ENCODE data around the gene CHMP4B.

Gene CHMP4B

DNA sequence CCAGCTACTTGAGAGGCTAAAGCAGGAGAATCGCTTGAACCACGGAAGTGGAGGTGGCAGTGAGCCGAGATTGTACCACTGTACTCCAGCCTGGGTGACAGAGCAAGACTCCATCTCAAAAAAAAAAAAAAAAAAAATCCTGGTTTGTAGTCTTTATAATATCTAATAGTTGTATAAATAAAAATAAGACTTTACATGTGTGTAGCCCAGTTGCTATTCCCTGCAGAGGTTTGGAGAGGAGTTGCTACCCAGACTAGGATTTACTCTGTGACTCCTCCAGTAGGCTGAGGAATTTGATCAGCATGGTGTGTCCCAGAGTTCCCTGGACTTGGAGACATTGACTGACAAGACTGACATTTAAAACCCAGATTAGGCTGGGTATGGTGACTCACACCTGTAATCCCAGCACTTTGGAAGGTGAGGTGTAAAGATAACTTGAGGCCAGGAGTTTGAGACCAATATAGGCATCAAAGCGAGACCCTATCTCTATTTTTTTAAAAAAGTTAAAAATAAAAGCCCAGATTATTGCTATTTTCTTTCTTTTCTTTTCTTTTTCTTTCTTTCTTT is 10.2 kb downstream of the CHMP4B start:
- DNase-seq: no peak

DNA sequence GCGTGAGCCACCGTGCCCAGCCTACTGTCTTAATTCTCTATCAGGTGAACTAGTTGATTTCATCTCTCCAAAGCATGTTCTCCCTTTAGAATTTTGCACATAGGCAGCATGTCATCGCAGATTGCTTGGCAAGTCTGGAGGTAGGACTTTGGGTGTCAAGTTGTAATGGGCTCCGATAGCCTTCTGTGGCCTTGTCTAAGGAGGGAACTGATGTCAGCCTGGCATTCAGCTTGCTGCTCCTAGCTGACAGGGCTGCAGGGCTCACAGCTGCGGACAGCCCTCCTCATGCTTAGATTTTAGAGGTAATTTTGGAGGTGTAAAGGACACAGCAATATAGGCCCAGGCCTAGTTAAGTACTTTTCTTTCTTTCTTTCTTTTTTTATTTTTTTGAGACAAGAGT is 11.3 kb downstream of the CHMP4B start:
- DNase-seq: no peak

DNA sequence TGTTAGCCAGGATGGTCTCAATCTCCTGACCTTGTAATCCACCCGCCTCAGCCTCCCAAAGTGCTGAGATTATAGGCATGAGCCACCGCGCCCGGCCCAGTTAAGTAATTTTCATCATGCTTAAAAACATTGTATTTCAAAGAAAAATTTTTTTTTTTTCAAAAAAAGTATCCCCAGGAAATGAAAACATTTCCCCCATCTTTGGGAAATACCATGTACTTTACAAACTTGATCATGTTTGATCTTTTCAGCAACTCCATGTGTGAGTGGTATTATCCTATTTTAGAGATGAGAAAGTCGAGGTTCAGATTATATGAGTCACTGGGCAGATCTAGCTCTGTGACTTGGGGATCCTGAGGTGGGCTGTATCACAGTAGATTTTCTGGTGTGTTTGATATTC is 11.8 kb downstream of the CHMP4B start:
- DNase-seq: no peak

DNA sequence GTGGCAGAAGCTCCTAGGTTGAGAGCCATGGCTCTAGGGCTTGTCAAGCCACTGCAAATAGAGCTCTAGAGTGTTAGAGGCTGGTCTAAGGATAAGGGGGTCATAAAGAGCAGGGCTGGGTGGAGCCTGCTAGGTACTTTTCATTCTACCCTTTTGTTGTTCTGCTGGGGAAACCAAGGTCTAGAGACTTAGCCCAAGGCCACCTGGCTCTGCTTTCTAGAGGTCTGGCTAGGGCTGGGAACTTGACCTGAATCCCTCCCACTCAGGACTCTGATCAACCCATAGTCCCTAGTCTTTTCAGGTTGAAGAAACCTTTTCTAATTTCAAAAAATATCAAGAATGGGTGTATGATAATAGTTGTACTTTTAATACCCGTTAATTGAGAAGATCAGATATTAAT is 13.7 kb downstream of the CHMP4B start:
- no peak for DNase-seq

DNA sequence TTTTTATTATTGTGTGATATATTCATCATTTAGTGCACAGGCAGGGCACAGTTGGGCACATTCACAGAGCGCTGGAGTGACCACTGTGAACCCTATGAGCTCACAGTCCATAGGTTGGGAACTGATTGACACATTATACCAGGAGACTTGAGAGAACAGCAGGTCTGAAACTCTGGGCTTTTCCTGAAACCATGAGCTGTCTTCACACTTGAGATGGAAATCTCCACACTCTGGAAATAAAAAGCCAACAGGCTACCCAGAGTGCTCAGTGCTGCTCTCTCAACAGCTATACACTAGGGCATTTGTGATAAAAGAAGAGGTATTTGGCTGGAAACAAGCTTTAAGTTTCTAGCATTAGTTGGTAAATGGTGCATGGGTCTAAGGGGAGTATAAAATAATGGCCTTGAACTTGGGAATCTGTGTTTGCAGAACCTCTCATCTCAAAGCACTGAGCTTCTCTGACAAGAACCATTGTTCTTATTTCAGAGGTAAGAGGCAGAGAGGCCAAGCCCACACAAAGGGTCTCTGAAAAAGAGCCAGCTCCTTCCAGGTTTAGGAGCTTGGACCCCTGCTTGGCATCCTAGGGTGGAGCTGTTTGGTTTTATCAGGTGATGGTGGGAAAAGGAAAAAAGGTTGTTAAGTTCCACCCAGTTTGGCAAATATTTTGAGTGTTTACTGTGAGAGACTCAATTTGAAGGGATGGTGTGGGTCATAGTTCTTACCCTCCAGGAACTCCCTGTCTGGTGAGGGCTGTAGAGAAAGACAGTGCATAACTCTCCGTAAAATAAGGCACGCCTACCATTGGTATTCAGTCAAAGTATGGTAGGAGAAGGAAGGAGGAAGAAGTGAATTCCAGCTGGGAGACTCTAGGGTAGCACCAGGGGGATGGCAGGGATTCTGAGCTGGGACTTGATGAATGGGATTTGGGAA is 14.5 kb downstream of the CHMP4B start:
- no peak for DNase-seq

DNA sequence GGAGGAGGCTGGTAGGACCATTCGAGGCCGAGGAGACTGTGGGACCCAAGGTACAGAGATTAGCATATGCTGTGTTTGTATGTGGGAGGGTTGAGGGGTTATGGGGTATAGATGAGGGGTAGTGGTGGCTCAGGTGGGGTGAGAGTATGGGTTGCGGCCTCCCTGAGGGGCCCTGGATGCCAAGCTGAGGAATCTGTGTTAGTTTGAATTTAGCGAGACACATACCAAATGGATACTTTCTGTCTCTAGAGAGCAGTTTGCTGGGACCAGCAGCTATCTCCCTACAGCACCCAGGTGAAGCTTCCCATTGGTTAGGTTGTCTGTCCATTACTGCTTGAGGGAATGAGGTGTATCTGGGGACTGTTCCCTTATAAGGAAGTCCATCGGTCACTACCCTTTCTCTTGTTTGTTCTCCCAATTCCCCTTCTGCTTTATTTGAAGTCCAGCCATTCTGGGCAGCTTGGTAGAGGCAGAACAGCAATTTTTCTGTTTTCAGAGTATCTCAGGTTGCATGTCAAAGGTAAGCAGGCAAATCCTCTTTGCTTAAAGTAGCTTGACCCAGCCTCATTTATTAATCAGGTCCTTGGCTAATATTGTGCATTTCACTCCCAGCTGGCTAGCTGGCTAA is 15.2 kb downstream of the CHMP4B start:
- DNase-seq: no peak

DNA sequence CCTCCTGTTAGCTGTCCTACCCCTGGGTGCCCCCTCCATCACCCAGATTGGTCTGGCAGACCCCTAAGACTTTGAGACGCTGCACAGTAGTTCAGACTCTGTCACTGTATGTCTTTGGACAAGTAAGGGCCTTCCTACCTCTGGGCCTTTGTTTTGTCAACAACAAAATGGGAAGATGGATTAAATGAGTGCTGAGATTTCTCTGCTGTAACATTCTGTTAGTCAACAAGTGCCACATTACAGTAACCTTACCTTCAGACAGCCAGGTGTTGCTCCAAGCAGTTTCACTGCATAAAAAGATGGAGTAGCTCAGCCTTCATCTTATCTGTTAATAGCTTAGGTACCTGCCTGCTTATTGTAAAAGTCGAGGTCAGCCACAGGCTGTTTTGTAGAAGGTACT is 16.0 kb downstream of the CHMP4B start:
- DNase-seq: no peak

DNA sequence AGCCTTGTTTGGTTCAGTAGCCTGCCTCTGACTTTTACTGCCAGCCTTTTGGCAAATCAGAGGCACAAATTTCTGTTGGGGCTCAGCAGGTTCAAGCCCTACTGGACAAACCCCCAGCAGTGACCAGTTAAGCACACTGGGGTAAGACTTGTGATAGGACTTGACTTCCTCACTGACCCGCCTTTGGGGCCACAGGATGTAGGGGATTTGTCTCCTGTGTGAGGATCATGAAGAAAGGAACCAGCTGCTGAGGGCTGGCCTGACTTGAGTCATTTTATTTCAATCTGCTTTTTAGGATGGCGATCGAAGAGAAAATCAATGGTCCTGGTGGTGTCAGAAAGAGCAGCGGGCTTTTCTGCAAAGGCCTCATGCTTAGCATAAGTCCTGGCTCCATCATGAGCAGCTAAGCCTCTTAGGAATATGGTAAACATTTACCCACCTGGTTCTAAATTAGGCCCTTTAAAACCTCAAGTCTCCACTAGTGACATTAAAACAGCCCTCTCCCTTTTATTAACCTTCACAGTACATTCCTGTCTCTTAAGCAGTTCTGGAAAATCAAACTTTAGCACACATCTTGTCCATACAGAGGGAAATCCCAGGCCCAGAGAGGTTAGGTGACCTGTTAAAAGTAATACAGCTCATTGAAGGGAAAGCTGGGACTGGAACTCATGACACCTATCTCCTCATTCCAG is 16.6 kb downstream of the CHMP4B start:
- no peak for DNase-seq

DNA sequence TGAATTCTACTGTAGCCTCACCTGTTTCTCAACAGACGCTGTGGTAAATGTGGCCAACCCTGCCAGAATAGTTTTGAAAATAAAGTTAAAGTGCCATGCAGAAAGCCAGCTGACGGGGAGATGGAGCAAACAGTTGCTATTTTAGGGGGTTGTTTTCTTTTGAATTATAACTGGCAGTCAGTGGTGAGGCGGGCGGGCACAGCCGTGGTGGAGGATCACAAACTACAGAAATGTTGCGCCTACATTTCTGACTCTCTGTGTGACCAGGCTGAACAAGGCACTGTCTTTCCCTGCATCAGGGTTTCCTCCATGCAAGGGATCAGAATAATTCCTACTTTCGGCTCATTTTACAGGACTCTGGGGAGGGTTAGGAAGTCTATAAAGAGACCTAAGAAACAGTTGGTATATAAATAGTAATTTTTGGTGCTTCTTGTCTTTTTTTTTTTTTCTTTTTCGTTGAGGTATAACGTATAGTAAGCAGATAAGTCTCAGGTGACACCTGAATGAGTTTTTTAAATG is 17.2 kb downstream of the CHMP4B start:
- DNase-seq: peak in 1 of 5 experiments; percentile 20

DNA sequence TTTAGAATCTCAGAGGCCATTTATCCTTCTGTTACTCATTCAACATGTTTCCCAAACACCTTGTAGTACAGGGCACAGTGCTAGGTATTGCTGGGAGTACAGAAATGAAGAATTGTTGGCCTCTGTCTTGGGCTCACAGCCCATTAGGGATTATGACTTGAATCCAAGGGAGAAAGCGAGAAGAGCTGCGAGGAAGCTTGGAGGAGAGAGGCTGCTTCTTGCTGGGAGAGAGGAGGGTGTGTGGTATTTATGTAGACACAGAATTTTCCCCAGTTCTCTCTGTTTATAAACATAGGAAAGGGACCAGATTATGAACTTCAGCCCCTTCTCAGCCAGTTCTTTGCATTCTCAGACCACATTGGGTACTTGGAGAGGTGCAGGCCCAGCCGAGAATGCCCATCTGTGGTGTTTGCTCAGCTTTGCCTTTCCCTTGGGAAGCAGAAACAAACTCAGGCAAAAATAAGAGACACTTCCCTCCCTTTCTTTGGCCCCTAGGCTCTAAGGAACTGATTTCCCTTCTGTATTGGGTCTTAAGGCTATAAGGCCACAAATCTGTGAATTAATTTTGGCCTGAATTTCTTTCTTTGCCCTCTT is 17.9 kb downstream of the CHMP4B start:
- DNase-seq: no peak

DNA sequence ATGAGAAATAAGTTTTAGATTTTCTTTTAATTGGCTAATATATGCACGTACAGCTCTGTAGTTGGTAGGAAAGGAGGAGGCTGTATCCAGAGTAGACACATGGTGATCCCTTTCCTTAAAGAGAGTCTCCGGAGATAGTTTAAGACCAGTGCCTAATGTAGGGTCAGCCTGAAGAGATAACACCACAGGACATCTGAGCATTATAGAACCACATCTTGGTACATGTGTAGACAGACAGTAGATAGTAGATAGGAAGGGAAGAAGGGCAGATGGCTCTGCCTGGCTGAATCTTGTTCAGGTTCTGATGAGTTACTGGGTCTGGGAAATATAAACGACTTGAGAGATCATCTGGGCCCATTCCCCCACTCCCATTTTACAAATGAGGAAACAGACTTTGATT is 18.5 kb downstream of the CHMP4B start:
- no peak for DNase-seq

DNA sequence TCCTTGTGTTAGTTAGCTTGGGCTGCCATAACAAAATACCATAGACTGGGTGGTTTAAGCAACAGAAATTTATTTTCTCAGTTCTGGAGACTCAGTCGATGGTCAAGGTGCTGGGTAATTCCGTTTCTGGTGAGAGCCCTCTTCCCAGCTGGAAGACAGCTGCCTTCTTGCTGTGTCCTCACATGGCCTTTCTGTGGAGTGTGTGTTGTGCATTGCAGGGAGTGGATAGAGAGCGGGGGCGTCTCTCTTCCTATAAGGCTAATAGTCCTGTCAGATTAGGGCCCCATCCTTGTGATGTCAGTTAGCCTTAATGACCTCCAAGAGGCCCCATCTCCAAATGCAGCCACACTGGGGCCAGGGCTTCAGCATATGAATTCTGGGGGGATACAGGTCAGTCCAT is 19.2 kb downstream of the CHMP4B start:
- no peak for DNase-seq

DNA sequence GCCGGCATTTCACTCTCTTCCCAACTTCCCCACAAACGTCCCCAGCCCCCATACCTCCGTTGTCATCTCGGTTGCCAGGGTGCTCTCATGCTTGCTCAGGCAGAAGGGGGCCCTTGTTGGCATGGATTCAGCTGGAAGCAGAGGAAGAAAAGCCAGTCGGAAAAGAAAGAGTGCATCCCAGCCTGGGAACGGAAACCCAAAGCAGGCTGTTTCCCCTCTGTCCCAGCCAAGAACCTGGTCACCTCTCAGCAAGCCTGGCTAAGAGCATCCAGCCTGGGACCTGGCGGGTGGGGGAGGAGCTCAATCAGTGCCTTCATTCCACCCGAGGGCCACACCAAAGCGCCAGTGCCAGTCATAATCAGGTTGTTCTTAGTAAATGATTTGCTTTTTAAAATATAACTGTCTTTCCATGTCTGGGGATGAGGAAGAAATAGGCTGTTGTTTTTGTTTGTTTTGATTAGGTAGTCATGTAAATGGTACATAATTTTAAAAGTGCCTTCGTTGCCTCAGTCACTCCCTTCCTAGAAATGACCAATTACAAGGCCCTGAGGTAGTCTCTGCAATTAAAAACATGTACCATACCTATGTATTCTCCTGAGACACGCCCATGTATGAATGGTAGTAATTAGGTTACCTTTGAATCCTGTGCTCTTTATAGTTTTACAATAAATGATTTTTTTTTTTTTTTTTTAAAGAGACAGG is 21.1 kb downstream of the CHMP4B start:
- no peak for DNase-seq

DNA sequence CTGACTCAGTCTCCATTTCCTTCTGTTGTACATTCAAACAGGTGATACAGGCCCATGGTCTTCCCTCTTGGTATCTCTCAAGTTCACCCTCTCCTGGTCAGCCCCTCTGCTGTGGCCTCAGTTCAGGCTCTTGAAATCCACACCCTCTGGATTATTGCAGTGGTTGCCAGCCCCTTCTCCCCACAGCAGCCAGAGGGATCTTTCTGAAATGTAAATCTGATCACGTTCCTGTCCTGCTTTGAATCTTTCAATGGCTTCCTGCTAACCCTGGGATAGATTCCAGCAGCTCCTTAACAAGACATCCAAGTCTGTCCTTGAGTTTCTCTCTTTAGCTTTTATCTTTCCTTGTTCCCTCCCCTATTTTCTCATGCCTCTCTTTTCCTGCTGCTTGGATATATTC is 22.2 kb downstream of the CHMP4B start:
- no peak for DNase-seq

DNA sequence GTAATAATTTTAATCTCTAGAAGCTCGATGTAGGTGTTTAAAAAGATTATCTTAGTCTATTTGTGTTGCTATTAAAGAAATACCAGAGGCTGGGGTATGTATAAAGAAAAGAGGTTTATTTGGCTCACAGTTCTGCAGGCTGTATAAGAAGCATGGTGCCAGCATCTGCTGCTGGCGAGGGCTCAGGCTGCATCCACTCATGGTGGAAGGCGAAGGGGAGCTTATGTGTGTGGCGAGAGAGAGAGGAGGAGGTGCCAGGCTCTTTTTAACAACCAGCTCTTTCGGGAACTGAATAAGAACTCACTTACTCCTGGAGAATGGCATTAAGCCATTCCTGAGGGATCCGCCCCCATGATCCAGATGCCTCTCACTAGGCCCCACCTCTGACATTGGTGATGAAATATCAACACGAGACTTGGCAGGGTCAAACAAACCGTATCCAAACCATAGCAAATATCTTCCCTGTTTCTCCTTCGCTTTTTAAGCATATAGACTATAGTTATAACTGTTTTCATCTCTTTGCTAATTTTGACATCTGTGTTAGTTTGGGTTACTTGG is 24.5 kb downstream of the CHMP4B start:
- DNase-seq: no peak

DNA sequence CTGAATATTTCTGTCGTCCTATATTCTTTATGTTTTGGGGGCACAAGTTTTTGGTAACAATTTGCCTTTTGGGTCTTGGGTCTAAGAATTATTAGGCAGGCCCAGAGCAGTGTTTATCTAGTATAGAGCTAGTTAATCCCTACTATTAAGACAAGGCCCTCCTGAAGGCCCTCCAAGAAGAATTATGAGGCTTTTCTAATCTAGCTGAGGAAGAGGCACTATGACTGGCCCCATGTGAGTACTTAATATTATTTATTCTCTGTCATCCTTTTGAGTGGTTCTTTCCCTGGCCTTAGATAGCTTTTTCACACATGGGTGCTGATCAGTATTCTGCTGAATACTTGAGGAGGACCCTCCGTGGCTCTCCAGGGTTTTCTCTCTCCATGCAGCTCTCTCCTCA is 25.1 kb downstream of the CHMP4B start:
- DNase-seq: no peak

DNA sequence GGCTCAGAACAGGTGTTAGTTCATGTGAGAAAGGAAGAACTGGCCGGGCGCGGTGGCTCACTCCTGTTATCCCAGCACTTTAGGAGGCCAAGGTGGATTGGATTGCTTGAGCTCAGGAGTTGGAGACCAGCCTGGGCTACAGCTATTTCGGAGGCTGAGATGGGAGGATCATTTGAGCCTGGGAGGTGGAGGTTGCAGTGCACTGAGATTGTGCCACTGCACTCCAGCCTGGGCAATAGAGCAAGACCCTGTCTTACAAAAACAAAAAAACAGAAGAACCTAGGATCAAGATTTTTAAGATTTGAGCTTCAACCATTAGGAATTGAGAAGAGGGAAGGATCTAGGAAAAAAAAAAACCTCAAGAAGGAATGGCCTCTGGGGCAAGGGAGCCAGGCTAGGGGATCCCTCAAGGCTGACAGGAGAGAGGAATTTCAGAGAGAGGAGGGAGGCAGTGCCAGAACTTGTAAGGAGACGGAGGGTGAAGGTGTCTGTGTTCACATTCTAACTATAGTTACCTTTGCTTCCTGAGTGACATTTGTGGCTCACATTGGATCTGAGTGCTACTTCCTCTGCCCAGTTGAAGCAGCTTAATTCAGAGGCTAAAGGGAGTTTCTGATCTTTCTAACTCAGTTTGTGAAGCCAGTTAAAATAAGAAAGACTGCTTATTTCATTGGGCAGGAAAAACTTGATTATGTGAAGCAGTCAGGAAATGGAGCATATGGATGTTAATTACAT is 26.1 kb downstream of the CHMP4B start:
- DNase-seq: peak in 1 of 5 experiments; percentile 19

DNA sequence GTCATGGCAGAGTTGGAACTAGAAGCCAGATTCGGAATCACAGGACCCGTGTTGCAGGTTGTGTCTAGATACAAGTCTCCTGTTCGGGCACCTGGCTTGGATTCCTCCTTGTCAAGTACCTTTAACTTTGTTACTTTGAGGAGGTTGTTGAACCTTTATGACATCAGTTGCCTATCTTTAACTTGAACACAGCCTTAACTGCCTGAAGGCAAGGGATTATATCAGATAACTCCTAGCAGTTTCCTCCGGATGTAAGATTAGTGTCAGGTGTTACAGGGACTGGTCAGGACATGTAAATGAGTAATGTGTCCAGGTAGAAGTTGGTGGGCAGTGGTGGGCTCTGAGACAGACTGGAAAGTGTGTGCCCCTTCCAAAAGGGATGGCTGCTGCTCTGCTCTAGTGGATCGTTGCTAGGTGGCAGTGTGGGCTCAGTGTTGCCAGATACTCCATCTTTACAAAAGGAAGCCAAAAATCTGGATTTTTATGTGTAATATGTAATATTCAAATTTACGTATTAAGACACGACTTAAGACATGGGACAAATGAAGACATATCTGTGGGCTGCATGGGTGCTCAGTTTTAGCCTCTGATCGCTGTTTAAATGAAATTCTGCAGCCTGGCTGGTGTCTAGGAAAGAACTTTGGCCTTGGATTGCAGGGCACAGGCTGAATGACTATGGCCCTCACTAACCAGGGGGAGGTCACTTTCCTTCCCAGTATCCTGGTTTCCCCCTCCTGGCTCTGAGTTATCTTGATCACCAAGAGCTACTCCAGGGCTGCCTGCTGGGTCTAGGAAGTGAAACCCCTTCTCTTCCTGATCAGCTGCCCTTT is 27.1 kb downstream of the CHMP4B start:
- DNase-seq: no peak

DNA sequence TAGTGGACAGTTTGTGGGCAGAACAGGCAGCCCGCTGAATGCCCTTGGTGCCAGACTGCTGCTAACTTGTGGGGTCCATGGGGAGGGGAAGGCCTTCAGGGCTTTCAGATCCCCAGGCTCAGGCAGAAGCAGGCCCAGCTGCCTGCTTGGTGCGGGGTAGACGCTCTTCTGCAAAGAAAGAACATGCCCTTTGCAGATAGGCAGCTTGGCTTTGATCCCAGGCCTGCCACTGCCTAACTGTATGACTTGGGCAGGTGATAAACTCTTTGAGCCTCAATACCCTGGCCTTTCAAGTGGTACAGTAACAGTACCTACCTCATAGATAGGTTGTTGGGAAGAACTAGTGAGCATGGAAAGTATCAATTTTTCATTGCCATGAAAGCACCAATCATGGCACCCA is 28.4 kb downstream of the CHMP4B start:
- DNase-seq: no peak

DNA sequence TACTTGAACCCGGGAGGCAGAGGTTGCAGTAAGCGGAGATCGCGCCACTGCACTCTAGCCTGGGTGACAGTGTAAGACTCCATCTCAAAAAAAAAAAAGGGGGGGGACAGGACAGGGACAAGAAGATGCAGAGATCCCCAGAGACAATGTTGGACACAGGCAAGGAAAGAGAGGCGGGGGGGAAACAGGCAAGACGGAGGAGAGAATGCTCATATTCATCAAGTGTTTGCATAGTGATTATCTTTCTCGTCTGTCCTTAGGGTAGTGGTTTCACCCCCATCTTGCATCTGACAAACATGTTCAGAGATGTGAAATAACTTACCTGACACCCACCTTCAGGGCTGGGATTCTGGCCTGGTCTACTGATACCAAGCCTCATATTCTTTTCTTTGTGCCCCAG is 29.0 kb downstream of the CHMP4B start:
- DNase-seq: no peak
